GM12878 (cell line): ENCODE results near the gene SPRED2. TPM values are rescaled to one million over a fixed set of nuclear protein-coding genes. Genes with fewer than 3 reads are reported as not detected.
A peak's percentile ranks its signal among the peaks of the same experiment; 100 is the strongest.

Source experiments
- CBX3 ChIP-seq: fragments of 200-600 bp; sonication (generic); IDR thresholded peaks from 2 replicates; pipeline ENCODE4 v1.6.1; 2016; ENCODE audit warnings: low read depth, borderline replicate concordance
- EZH2 ChIP-seq: IDR thresholded peaks from 2 replicates; pipeline ENCODE4 v1.6.1; 2012; ENCODE audit warnings: low read depth, mild to moderate bottlenecking, control low read depth, inconsistent platforms, low read length, borderline replicate concordance; ENCODE audit not compliant: control insufficient read depth
- GABPA ChIP-seq: IDR thresholded peaks from 2 replicates; pipeline ENCODE4 v1.6.1; 2014; ENCODE audit warnings: antibody characterized with exemption, low read depth, mild to moderate bottlenecking, inconsistent platforms
- NFYB ChIP-seq: IDR thresholded peaks from 2 replicates; pipeline ENCODE4 v1.6.1; 2011; ENCODE audit warnings: low read depth, mild to moderate bottlenecking, low read length, improper control_type of control experiment, moderate library complexity; ENCODE audit not compliant: insufficient read depth
- RAD21 ChIP-seq: IDR thresholded peaks from 2 replicates; pipeline ENCODE4 v1.6.1; 2011; ENCODE audit warnings: mild to moderate bottlenecking, low read depth, low read length, moderate library complexity; ENCODE audit not compliant: insufficient read depth
- SMC3 ChIP-seq: IDR thresholded peaks from 2 replicates; pipeline ENCODE4 v1.6.1; 2011; ENCODE audit warnings: low read length, improper control_type of control experiment, borderline replicate concordance
- TARDBP ChIP-seq: IDR thresholded peaks from 2 replicates; pipeline ENCODE4 v1.6.1; 2016; ENCODE audit warnings: borderline replicate concordance
- TBL1XR1 ChIP-seq: IDR thresholded peaks from 2 replicates; pipeline ENCODE4 v1.6.1; 2012; ENCODE audit warnings: low read depth, low read length, improper control_type of control experiment
- WRNIP1 ChIP-seq: IDR thresholded peaks from 2 replicates; pipeline ENCODE4 v1.6.1; 2011; ENCODE audit warnings: low read depth, low read length, improper control_type of control experiment, borderline replicate concordance
- polyA plus RNA-seq, 11 experiments: library from polyadenylated mRNA; depleted of rRNA in 4 of 11; unstranded in 6 of 11; stranded (reverse) in 5 of 11; fragments of >200 nt; fragmentation: Nextera tagmentation in 4 of 11; fragmentation: Illumina TruSeq in 1 of 11; extraction: Ambion mirVana in 4 of 11; extraction: Trizol in 1 of 11; gene quantifications; 1 replicate in 1 of 11; 2 replicates in 10 of 11; pipeline versions ENCODE4 v1.2.1 to v1.2.3, GENCODE V29; 2011 to 2016; ENCODE audit warnings: inconsistent platforms in 2 of 11, missing spikeins in 2 of 11, low read depth in 1 of 11
- total RNA-seq, 4 experiments: library from RNA; depleted of rRNA in 3 of 4; stranded (reverse); fragments of >200 nt in 3 of 4; fragmentation: Illumina TruSeq in 1 of 4; extraction: Trizol in 1 of 4; gene quantifications; 2 replicates each; pipeline versions ENCODE4 v1.2.1 to v1.2.3, GENCODE V29; 2013 to 2021
- TF ChIP-seq, protein P1 (sequence below): fragments of 450-650 bp; formaldehyde crosslinking; IDR thresholded peaks from 2 replicates; pipeline ENCODE4 v1.4.0; 2020; ENCODE audit warnings: mild to moderate bottlenecking, moderate library complexity

Gene SPRED2
- total and polyA plus RNA-seq, 10 of the 15 experiments (the other 5 are each of a cell fraction or from before 2014, with no cell fraction given) = 3.0 to 23.9 (median 9.7) TPM

DNA sequence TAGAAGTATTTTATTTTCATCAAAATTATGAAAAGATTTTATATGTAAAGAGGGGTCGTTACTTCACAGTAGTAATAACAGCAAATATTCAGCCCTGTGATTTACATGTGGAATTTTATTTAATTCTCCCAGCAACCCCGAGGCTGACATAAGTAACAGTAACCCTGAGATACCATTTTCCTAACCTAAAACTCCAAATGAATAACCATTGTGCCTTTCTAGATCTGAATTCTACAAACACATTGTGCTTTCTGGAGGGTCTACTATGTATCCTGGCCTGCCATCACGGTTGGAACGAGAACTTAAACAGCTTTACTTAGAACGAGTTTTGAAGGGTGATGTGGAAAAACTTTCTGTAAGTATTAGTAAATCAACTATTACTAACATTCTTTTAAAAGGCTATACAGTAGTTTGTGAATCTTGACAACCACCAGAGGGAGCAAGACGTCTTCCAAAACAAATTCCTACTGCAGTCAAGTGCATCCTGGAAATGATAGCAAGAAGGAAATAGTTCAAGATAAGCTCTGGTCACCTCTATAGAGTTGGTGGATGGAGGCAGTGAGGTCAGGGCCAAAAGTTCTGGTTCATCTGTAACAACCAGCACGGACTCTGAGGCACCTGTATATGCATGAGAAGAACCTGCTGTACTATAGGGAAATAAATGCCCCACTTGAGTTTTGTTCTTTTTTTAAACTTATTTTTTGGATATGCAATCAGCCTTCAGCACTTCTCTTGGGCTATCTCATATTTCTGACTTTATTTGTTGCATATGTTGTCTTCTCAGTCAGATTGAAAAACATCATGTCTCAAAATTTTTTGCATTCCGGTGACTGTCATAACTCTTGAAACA is 167.4 kb downstream of the SPRED2 start (continued):
- TF ChIP-seq, protein P1, sequence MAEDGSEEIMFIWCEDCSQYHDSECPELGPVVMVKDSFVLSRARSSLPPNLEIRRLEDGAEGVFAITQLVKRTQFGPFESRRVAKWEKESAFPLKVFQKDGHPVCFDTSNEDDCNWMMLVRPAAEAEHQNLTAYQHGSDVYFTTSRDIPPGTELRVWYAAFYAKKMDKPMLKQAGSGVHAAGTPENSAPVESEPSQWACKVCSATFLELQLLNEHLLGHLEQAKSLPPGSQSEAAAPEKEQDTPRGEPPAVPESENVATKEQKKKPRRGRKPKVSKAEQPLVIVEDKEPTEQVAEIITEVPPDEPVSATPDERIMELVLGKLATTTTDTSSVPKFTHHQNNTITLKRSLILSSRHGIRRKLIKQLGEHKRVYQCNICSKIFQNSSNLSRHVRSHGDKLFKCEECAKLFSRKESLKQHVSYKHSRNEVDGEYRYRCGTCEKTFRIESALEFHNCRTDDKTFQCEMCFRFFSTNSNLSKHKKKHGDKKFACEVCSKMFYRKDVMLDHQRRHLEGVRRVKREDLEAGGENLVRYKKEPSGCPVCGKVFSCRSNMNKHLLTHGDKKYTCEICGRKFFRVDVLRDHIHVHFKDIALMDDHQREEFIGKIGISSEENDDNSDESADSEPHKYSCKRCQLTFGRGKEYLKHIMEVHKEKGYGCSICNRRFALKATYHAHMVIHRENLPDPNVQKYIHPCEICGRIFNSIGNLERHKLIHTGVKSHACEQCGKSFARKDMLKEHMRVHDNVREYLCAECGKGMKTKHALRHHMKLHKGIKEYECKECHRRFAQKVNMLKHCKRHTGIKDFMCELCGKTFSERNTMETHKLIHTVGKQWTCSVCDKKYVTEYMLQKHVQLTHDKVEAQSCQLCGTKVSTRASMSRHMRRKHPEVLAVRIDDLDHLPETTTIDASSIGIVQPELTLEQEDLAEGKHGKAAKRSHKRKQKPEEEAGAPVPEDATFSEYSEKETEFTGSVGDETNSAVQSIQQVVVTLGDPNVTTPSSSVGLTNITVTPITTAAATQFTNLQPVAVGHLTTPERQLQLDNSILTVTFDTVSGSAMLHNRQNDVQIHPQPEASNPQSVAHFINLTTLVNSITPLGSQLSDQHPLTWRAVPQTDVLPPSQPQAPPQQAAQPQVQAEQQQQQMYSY (CRISPR knock-in tag) = no peak
- TF ChIP-seq GABPA = no peak
- TF ChIP-seq NFYB = no peak
- TF ChIP-seq EZH2 = no peak
- TF ChIP-seq TBL1XR1 = no peak
- peak; percentile 81 for TF ChIP-seq RAD21
- no peak for TF ChIP-seq WRNIP1
- TF ChIP-seq TARDBP = no peak
- TF ChIP-seq CBX3 = no peak
- TF ChIP-seq SMC3 = peak; percentile 86
